Psoas muscle (tissue), 8 donors: Measurements from ENCODE around the gene IBA57. TPM values are rescaled to one million over a fixed set of nuclear protein-coding genes. Genes with fewer than 3 reads are reported as not detected.

Experiments used
- ATAC-seq, 4 donors: fragments of 200-7000 bp; cut with Tn5 transposase; one replicate each; pipeline ENCODE4 v1.9.1; 2020; ENCODE audit warnings: moderate library complexity in 3 of 4, mild to moderate bottlenecking in 2 of 4
- DNase-seq, 2 donors: peaks; one replicate each; pipeline ENCODE4 v3.0.0-alpha.2; 2020
- H3K27ac ChIP-seq: fragments of 200-600 bp; one replicate; pipeline ENCODE4 v1.8.0; 2022
- H3K27me3 ChIP-seq, 3 donors: fragments of 200-600 bp in 1 of 3; one replicate each; pipeline versions ENCODE4 v1.6.1 to v1.8.0; 2013 to 2022; ENCODE audit warnings: low read length in 2 of 3, mild to moderate bottlenecking in 2 of 3, moderate library complexity in 1 of 3; ENCODE audit not compliant: insufficient read depth in 3 of 3
- H3K36me3 ChIP-seq, 2 donors: fragments of 200-600 bp in 1 of 2; one replicate each; pipeline versions ENCODE4 v1.6.1 to v1.8.0; 2013 to 2022; ENCODE audit warnings: low read depth in 1 of 2, mild to moderate bottlenecking in 1 of 2, moderate library complexity in 1 of 2; ENCODE audit not compliant: insufficient read depth in 1 of 2
- H3K4me1 ChIP-seq: fragments of 200-600 bp; one replicate; pipeline ENCODE4 v1.8.0; 2022
- H3K4me3 ChIP-seq: fragments of 200-600 bp; one replicate; pipeline ENCODE4 v1.8.0; 2022; ENCODE audit warnings: mild to moderate bottlenecking
- H3K9me3 ChIP-seq: fragments of 200-600 bp; one replicate; pipeline ENCODE4 v1.8.0; 2022
- WGBS, 3 donors: extraction: QIAGEN DNeasy Blood & Tissue Kit; methylation state at CpG; one replicate each; pipeline versions ENCODE4 v1.1.6 to v1.1.7; 2013; 5-methylcytosine and 5-hydroxymethylcytosine counted together
- intact Hi-C, 2 donors: fragments of 100-400 bp; cut with DNase I; formaldehyde crosslinking; loops; one replicate each; pipeline versions ENCODE4 v1.11.0 to v1.14.2; 2022
- polyA plus RNA-seq, 3 donors: library from polyadenylated mRNA; stranded (reverse); fragments of 200-250 nt; gene quantifications; one replicate each; pipeline ENCODE4 v1.2.3, GENCODE V29; 2013
- total RNA-seq, 4 donors: library from RNA; stranded (reverse); fragmentation: NEBNext Ultra II Directional in 2 of 4; extraction: Animal tissue kit (Norgen Biotek cat#: 25700) in 2 of 4; gene quantifications; one replicate each; pipeline versions ENCODE4 v1.2.1 to v1.2.4, GENCODE V29; 2021 to 2023
- TF ChIP-seq, protein P1 (sequence below): fragments of 200-600 bp; IDR thresholded peaks from one replicate; pipeline ENCODE4 v1.8.0; 2022; ENCODE audit warnings: antibody characterized with exemption
- donor health status: healthy with polysubstance abuse.
- donor health status: DM: no; HTN: no; CAD: no; lungs with moderate emphysema.
- donor health status: Bipolar disorder and iron deficiency.
- donor health status: healthy.
- donor health status: DM: yes; HTN: yes; CAD: no.
- donor health status: DM: no; HTN: no; CAD: no.
- donor health status: DM: no; HTN: no; CAD: no.
- donor health status: DM: yes; HTN: yes; CAD: no.

IBA57 gene
- total and polyA plus RNA-seq, 7 donors: 7.7 to 26.2 (median 15.1) TPM

DNA sequence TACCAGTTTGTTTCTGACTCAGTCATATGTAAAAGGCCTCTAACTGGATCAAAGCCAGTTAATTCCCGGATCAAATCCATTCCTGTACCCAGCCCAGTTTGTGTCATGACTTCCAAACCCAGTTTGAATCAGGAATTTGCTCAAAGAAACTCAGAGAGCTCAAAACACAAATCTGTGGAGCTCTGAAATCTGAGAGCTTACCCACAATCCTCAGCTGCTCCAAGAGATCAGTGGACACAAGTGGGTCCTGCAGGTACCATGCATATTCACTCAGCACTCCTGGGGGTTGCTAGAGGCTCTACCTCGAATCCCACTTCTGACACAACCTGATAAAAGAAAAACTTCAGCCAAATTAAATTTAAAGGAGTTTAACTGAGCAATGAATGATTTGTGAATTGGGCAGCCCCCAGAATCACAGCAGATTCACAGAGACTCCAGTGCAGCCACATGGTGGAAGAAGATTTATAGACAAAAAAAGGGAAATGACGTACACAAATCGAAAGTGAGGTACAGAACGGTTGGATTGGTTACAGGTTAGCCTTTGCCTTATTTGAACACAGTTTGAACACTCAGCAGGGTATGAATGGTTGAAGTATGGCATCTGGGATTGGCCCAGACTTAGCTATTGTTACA, 44.6 kb upstream of the IBA57 start:
- Histone ChIP-seq H3K4me3 (no peak overlapping the region), H3K36me3 (no peaks in the 10 kb centered on the region), H3K9me3 (no peaks in the 10 kb centered on the region), H3K27ac (no peak overlapping the region), H3K27me3 (no peaks in the 10 kb centered on the region), H3K4me1 (no peaks in the 10 kb centered on the region)
- intact Hi-C loops: loop anchor here in 1 of 2 donors (10.0 kb wide), 1 partner anchor 274 kb away; no protein-coding TSS in a partner anchor
- DNase-seq (no peak), ATAC-seq (no peak)
- TF ChIP-seq, protein P1, sequence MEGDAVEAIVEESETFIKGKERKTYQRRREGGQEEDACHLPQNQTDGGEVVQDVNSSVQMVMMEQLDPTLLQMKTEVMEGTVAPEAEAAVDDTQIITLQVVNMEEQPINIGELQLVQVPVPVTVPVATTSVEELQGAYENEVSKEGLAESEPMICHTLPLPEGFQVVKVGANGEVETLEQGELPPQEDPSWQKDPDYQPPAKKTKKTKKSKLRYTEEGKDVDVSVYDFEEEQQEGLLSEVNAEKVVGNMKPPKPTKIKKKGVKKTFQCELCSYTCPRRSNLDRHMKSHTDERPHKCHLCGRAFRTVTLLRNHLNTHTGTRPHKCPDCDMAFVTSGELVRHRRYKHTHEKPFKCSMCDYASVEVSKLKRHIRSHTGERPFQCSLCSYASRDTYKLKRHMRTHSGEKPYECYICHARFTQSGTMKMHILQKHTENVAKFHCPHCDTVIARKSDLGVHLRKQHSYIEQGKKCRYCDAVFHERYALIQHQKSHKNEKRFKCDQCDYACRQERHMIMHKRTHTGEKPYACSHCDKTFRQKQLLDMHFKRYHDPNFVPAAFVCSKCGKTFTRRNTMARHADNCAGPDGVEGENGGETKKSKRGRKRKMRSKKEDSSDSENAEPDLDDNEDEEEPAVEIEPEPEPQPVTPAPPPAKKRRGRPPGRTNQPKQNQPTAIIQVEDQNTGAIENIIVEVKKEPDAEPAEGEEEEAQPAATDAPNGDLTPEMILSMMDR: no peak
- WGBS, 3 donors: 60 to 67% (median 60%) methylated on average over 5 of the region's 5 CpGs

DNA sequence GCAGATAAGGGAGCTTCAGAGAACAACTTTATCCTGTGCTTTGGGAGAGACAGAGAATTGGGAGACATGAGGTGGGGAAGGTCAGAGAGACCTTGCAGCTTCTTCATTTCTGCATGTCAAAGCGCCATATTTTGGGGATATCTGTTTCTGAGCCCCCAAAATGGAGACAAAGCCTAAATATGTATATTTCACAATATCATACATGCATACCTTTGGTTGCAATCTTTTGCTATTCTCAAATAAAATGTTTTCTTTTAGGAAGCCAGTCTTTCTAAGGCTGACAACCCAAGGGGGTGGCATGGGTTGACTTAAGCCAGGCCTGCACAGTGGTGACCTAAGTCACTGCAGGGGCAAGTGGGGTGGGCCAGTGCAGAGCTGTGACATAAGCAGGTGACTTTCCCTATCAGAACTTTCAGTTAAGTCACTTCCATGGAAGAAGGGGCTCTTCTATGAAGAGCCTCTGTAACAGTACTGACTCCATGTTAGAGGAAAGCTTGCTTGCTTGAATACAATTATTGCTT, 42.6 kb upstream of the IBA57 start:
- H3K4me3 ChIP-seq: no peak overlapping the region
- TF ChIP-seq, protein P1: no peak
- H3K27me3 ChIP-seq: no peaks in the 10 kb centered on the region
- no peak overlapping the region for H3K27ac ChIP-seq
- 56 to 73% (median 71%) methylated on average over 1 of the region's 1 CpG for WGBS, 3 donors
- no peaks in the 10 kb centered on the region for H3K36me3 ChIP-seq
- H3K9me3 ChIP-seq: no peaks in the 10 kb centered on the region
- H3K4me1 ChIP-seq: no peaks in the 10 kb centered on the region
- DNase-seq: no peak
- no peak for ATAC-seq
- intact Hi-C loops: loop anchor here in 1 of 2 donors (10.0 kb wide), 1 partner anchor 272 kb away; no protein-coding TSS in a partner anchor

DNA sequence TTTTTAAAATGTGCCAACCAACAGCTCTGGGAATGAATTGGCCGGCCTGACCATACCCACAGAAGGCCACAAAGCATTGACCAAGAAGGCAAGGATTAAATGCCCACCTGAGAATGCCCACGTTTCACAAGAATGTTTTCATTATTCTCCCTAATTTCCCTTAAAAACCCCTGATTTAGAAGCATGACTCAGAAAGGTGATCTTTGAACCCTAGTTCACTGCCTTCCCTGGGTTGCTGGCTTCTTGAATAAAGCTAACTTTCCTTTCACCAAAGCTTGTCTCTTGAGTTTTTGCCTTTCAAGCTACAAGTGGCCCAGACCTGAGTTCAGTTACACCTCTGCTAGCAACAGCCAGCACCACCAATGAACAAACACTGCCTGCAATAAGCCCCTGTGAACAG, 42.1 kb upstream of the IBA57 start:
- 76 to 81% (median 76%) methylated on average over 2 of the region's 2 CpGs for WGBS, 3 donors
- H3K4me1 ChIP-seq: no peaks in the 10 kb centered on the region
- no peaks in the 10 kb centered on the region for H3K9me3 ChIP-seq
- ATAC-seq (no peak), DNase-seq (no peak)
- H3K36me3 ChIP-seq: no peaks in the 10 kb centered on the region
- intact Hi-C loops: loop anchor here in 1 of 2 donors (10.0 kb wide), 1 partner anchor 271 kb away; no protein-coding TSS in a partner anchor
- H3K27ac ChIP-seq: no peak overlapping the region
- no peaks in the 10 kb centered on the region for H3K27me3 ChIP-seq
- H3K4me3 ChIP-seq: no peak overlapping the region
- TF ChIP-seq, protein P1: no peak

DNA sequence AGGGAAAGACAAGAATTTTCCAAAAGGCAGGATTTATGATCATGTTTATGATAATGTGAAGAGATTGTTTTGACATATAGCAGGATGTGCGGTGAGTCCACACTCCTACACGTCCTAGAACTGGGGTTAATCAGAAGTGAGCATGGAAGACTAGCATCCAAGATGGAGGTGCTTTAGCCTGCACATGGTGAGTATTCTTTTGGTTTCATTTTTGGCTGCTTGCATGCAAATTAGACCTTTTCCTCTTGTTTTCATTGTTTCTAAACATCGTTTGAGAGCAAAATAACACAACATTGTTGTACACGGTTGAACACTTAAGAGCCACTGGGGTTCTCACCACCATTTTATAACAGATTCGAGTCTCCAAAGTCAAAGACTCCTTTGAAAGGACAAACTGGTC, 40.4 kb upstream of the IBA57 start:
- DNase-seq: no peak
- TF ChIP-seq, protein P1: no peak
- intact Hi-C loops: loop anchor here in 1 of 2 donors (10.0 kb wide), 1 partner anchor 270 kb away; no protein-coding TSS in a partner anchor
- no peaks in the 10 kb centered on the region for H3K4me1 ChIP-seq
- no peak overlapping the region for H3K27ac ChIP-seq
- no peaks in the 10 kb centered on the region for H3K36me3 ChIP-seq
- 77 to 79% (median 78%) methylated on average over 5 of the region's 5 CpGs for WGBS, 3 donors
- ATAC-seq: no peak
- H3K4me3 ChIP-seq: no peak overlapping the region
- no peaks in the 10 kb centered on the region for H3K27me3 ChIP-seq
- no peaks in the 10 kb centered on the region for H3K9me3 ChIP-seq
